HepG2 (cell line): ENCODE measurements around the gene MTUS2. TPM values are rescaled to one million over a fixed set of nuclear protein-coding genes. Genes with fewer than 3 reads are reported as not detected.

Experiments
- ATAC-seq: fragments of 200-7000 bp; cut with Tn5 transposase; 3 replicates; pipeline ENCODE4 v1.9.1; 2020; ENCODE audit warnings: mild to moderate bottlenecking, moderate library complexity
- BruUV-seq: library from RNA; stranded (reverse); fragments of 400-500 nt; replicated peaks from 2 replicates; lab custom pipeline; 2021; lab: Mats Ljungman, UMichigan
- CTCF ChIA-PET: fragments of 300-600 bp; formaldehyde crosslinking; extraction: SDS; loops from one replicate; lab custom pipeline; 2021; ENCODE audit warnings: low total read pairs, inconsistent platforms, low intra/inter-chr PET ratio; lab: Yijun Ruan, JAX
- POLR2A ChIA-PET: fragments of 350-600 bp; sonication (Branson Sonifier 250); formaldehyde crosslinking; loops from one replicate; lab custom pipeline; 2020; ENCODE audit warnings: antibody characterized with exemption, inconsistent platforms; lab: Yijun Ruan, JAX
- DNase-seq: peaks from one replicate; pipeline ENCODE4 v3.0.0-alpha.2; 2015; ENCODE audit warnings: low spot score
- FAIRE-seq: peaks from 3 replicates; lab custom pipeline; 2011; peaks lifted over from hg19 to GRCh38; lab: Jason Lieb, UNC
- H2AFZ ChIP-seq: one replicate; pipeline ENCODE4 v1.6.1; 2011; ENCODE audit warnings: low read length, inconsistent platforms
- H3K27ac ChIP-seq: fragments of 300-600 bp; 3 replicates; pipeline ENCODE4 v1.8.0; 2011; ENCODE audit warnings: mixed run types, mild to moderate bottlenecking, mixed read lengths, low read length, inconsistent platforms; ENCODE audit not compliant: insufficient read depth; ENCODE audit errors: extremely low read length
- H3K27me3 ChIP-seq, 2 experiments: fragments of 200-600 bp in 1 of 2; 2 replicates in 1 of 2; 3 replicates in 1 of 2; pipeline versions ENCODE4 v1.6.0 to v1.8.0; 2011; ENCODE audit warnings: low read length in 2 of 2, mild to moderate bottlenecking in 2 of 2, moderate library complexity in 2 of 2, inconsistent platforms in 1 of 2; ENCODE audit not compliant: insufficient read depth in 2 of 2, control insufficient read depth in 1 of 2
- H3K36me3 ChIP-seq, 2 experiments: fragments of 200-600 bp in 1 of 2; replicated peaks in 1 of 2; 2 replicates in 1 of 2; 3 replicates in 1 of 2; pipeline versions ENCODE4 v1.5.1 to v1.8.0; 2011; ENCODE audit warnings: low read length in 2 of 2, inconsistent platforms in 1 of 2; ENCODE audit not compliant: insufficient read depth in 2 of 2, control insufficient read depth in 1 of 2
- H3K4me1 ChIP-seq: 2 replicates; pipeline ENCODE4 v1.5.1; 2012; ENCODE audit warnings: low read length, inconsistent platforms; ENCODE audit not compliant: insufficient read depth
- H3K4me2 ChIP-seq: 2 replicates; pipeline ENCODE4 v1.6.0; 2011; ENCODE audit warnings: low read depth, low read length, inconsistent platforms
- H3K4me3 ChIP-seq, 3 experiments: fragments of 200-600 bp in 1 of 3; sonication (generic), shearing (Covaris generic) in 1 of 3; replicated peaks in 1 of 3; 2 replicates each; pipeline ENCODE4 v1.5.1; 2011 to 2016; ENCODE audit warnings: low read length in 3 of 3, inconsistent platforms in 2 of 3, low read depth in 2 of 3, mild to moderate bottlenecking in 2 of 3, control low read depth in 1 of 3, mixed read lengths in 1 of 3; ENCODE audit not compliant: insufficient read depth in 1 of 3
- H3K79me2 ChIP-seq: one replicate; pipeline ENCODE4 v1.6.1; 2011; ENCODE audit warnings: low read length, inconsistent platforms; ENCODE audit not compliant: insufficient read depth
- H3K9ac ChIP-seq: 2 replicates; pipeline ENCODE4 v1.6.0; 2011; ENCODE audit warnings: mild to moderate bottlenecking, low read depth, low read length, inconsistent platforms; ENCODE audit not compliant: insufficient read depth
- H3K9me3 ChIP-seq: 2 replicates; pipeline ENCODE4 v1.5.1; 2012; ENCODE audit warnings: mild to moderate bottlenecking, low read length
- H4K20me1 ChIP-seq: 2 replicates; pipeline ENCODE4 v1.6.0; 2011; ENCODE audit warnings: inconsistent platforms, mild to moderate bottlenecking, low read length, moderate library complexity; ENCODE audit not compliant: insufficient read depth
- BATF2 ChIP-seq: sonication (generic); formaldehyde crosslinking; IDR thresholded peaks from 2 replicates; pipeline ENCODE4 v1.8.0; 2022; ENCODE audit warnings: mild to moderate bottlenecking, missing genetic modification reagents, moderate library complexity
- BCL6 ChIP-seq: IDR thresholded peaks from 2 replicates; pipeline ENCODE4 v1.6.1; 2016; ENCODE audit warnings: missing genetic modification reagents, missing compliant biosample characterization
- EED ChIP-seq: sonication (generic); formaldehyde crosslinking; IDR thresholded peaks from 2 replicates; pipeline ENCODE4 v1.5.0; 2020; ENCODE audit warnings: mild to moderate bottlenecking, missing genetic modification reagents
- KAT8 ChIP-seq: IDR thresholded peaks from 2 replicates; pipeline ENCODE4 v1.6.1; 2016; ENCODE audit warnings: missing genetic modification reagents, missing compliant biosample characterization
- MAFF ChIP-seq: IDR thresholded peaks from 2 replicates; pipeline ENCODE4 v1.6.1; 2011; ENCODE audit warnings: low read depth, low read length, improper control_type of control experiment
- MAFK ChIP-seq, 2 experiments: IDR thresholded peaks in 1 of 2; conservative IDR thresholded peaks in 1 of 2; 2 replicates each; pipeline ENCODE4 v1.6.1; 2011; ENCODE audit warnings: improper control_type of control experiment in 2 of 2, low read length in 2 of 2
- NFIC ChIP-seq: IDR thresholded peaks from 2 replicates; pipeline ENCODE4 v1.6.1; 2012; ENCODE audit warnings: mild to moderate bottlenecking, low read length, inconsistent platforms
- PAX8 ChIP-seq: sonication (generic); formaldehyde crosslinking; IDR thresholded peaks from 2 replicates; pipeline ENCODE4 v1.8.0; 2022; ENCODE audit warnings: mild to moderate bottlenecking, missing genetic modification reagents, borderline replicate concordance
- PHB2 ChIP-seq: fragments of 450-650 bp; IDR thresholded peaks from 2 replicates; pipeline ENCODE4 v1.6.1; 2018; ENCODE audit not compliant: partially characterized antibody
- RCOR2 ChIP-seq: IDR thresholded peaks from 2 replicates; pipeline ENCODE4 v1.6.1; 2016; ENCODE audit warnings: missing biosample characterization, missing genetic modification reagents
- SATB2 ChIP-seq: sonication (generic); formaldehyde crosslinking; IDR thresholded peaks from 2 replicates; pipeline ENCODE4 v1.5.0; 2020; ENCODE audit warnings: missing genetic modification reagents
- STAG1 ChIP-seq: sonication (generic); formaldehyde crosslinking; IDR thresholded peaks from 2 replicates; pipeline ENCODE4 v1.4.0; 2020; ENCODE audit warnings: missing genetic modification reagents
- ZNF331 ChIP-seq: sonication (generic); formaldehyde crosslinking; IDR thresholded peaks from 2 replicates; pipeline ENCODE4 v1.4.0; 2020; ENCODE audit warnings: missing genetic modification reagents
- ZNF451 ChIP-seq: sonication (generic); formaldehyde crosslinking; IDR thresholded peaks from 2 replicates; pipeline ENCODE4 v1.5.0; 2020; ENCODE audit warnings: mild to moderate bottlenecking, missing genetic modification reagents
- ZNF614 ChIP-seq: IDR thresholded peaks from 2 replicates; pipeline ENCODE4 v1.6.1; 2018; ENCODE audit warnings: missing biosample characterization, missing genetic modification reagents, inconsistent platforms, borderline replicate concordance
- ZNF639 ChIP-seq: conservative IDR thresholded peaks from 2 replicates; pipeline ENCODE4 v1.6.1; 2018; ENCODE audit warnings: missing genetic modification reagents
- ZNF644 ChIP-seq: IDR thresholded peaks from 2 replicates; pipeline ENCODE4 v1.6.1; 2016; ENCODE audit warnings: low read depth
- WGBS: methylation state at CpG from one replicate; pipeline ENCODE4 v1.1.6; 2017; ENCODE audit warnings: low lambda C conversion rate; 5-methylcytosine and 5-hydroxymethylcytosine counted together
- in situ Hi-C: cut with HindIII; loops from 2 replicates; pipeline ENCODE4 v1.10.0; 2017; ENCODE audit warnings: low pct_unique_long_range_greater_than_20kb; ENCODE audit not compliant: extremely low pct_ligation_motif_present
- intact Hi-C: fragments of 100-400 bp; cut with micrococcal nuclease; formaldehyde crosslinking; loops from one replicate; pipeline ENCODE4 v1.10.0; 2022; ENCODE audit not compliant: unreplicated experiment
- polyA plus RNA-seq, 8 experiments: library from polyadenylated mRNA; depleted of rRNA in 3 of 8; stranded (reverse) in 7 of 8; unstranded in 1 of 8; fragments of >200 nt; fragmentation: Illumina TruSeq in 4 of 8; extraction: Trizol in 4 of 8; gene quantifications; 2 replicates each; pipeline versions ENCODE4 v1.2.1 to v1.2.3, GENCODE V29; 2011 to 2016; ENCODE audit warnings: low read depth in 4 of 8, missing spikeins in 1 of 8, mixed read lengths in 1 of 8; ENCODE audit not compliant: insufficient read depth in 1 of 8
- total RNA-seq, 5 experiments: library from RNA; depleted of rRNA; stranded (reverse); fragments of >200 nt; fragmentation: Illumina TruSeq; extraction: Trizol; gene quantifications; 2 replicates each; pipeline ENCODE4 v1.2.3, GENCODE V29; 2016; ENCODE audit warnings: low read depth in 1 of 5
- TF ChIP-seq, protein P1 (sequence below): sonication (generic); formaldehyde crosslinking; IDR thresholded peaks from 2 replicates; pipeline ENCODE4 v1.8.1; 2023; ENCODE audit warnings: mild to moderate bottlenecking, missing genetic modification reagents, borderline replicate concordance
- TF ChIP-seq, protein P2 (sequence below): sonication (generic); formaldehyde crosslinking; IDR thresholded peaks from 2 replicates; pipeline ENCODE4 v1.4.0; 2020; ENCODE audit warnings: low read depth, mild to moderate bottlenecking, missing genetic modification reagents

MTUS2 gene
- total and polyA plus RNA-seq, 2 of the 13 experiments (the other 11 are each of a cell fraction or from before 2014, with no cell fraction given) = not detected

DNA sequence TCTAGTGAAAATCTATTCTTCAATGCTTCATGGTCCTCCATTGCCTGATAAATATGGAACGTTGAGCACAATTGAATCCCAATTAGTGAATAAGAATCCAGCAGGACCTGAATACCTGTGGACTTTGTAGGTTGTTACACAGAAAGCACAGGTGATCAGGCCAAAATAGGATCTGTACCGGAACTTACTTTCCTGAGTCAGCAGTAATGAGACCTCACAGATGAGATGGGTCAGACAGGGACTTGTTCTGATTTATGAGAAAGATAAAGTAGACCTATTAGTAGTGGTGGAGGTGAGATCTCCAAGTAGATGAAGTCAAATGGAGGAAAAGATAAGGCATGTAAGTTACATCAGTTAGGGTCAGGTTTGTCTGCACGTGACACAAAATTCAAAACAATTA lies 351.1 kb downstream of the MTUS2 start:
- in situ Hi-C loops = no loop called here
- 4% methylated on average over 3 of the region's 3 CpGs for WGBS
- POLR2A ChIA-PET = no interaction called here
- Histone ChIP-seq H3K27me3 (no peaks in the 10 kb centered on the region), H3K4me2 (no peak overlapping the region), H2AFZ (no peak overlapping the region), H3K4me3 (no peak overlapping the region), H3K79me2 (no peaks in the 10 kb centered on the region), H4K20me1 (no peaks in the 10 kb centered on the region), H3K4me1 (no peaks in the 10 kb centered on the region), H3K36me3 (no peaks in the 10 kb centered on the region), H3K9me3 (peaks cover 81% of the 10 kb centered on the region), H3K27ac (no peak overlapping the region), H3K9ac (no peak overlapping the region)
- TF ChIP-seq ZNF614 (CRISPR knock-in tag) (no peak), EED (CRISPR knock-in tag) (no peak), MAFK (conservative IDR thresholded peaks at IDR 0.05 in 1 of 2, IDR thresholded peaks at IDR 0.05 in 1 of 2; ENCODE audit: low read length in 2 of 2) (peak; percentile 78 to 93), MAFF (peak; percentile 82)
- TF ChIP-seq, protein P1, sequence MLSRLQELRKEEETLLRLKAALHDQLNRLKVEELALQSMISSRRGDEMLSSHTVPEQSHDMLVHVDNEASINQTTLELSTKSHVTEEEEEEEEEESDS (CRISPR knock-in tag) = no peak
- FAIRE-seq (no peak), DNase-seq (no peak), ATAC-seq (no peak)
- intact Hi-C loops = no loop called here
- CTCF ChIA-PET = no interaction called here
- no TSS peak for BruUV-seq

DNA sequence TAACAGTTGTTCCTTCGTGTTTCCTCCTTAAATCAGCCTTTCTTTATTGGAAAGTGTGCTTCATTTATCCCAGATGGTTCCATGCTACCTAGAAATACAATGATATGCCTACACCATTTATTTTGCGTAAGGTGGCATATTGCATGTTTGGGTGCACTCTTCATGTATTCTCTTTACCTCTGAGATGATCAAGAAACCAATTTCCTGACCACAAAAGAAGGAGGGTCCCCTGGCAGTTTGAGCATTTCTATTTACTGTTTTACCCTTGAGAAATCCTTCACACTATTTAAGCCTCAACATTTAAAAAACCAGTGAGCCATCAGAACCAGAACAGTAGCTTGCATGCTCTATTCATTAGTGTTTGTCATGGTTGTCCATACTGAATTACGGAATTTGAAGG lies 354.0 kb downstream of the MTUS2 start:
- Histone ChIP-seq H2AFZ (no peak overlapping the region), H3K9ac (no peak overlapping the region), H3K4me2 (no peak overlapping the region), H3K9me3 (peaks cover 87% of the 10 kb centered on the region), H3K36me3 (no peaks in the 10 kb centered on the region), H3K79me2 (no peaks in the 10 kb centered on the region), H3K27me3 (no peaks in the 10 kb centered on the region), H3K4me1 (no peaks in the 10 kb centered on the region), H3K27ac (no peak overlapping the region), H3K4me3 (no peak overlapping the region), H4K20me1 (no peaks in the 10 kb centered on the region)
- ChIA-PET CTCF (no interaction called here), POLR2A (no interaction called here)
- no TSS peak for BruUV-seq
- ATAC-seq (no peak), FAIRE-seq (no peak), DNase-seq (no peak)
- in situ Hi-C loops = no loop called here
- WGBS = 0% methylated on average over 3 of the region's 3 CpGs
- intact Hi-C loops = no loop called here
- no peak for TF ChIP-seq PAX8 (CRISPR knock-in tag)
- no peak for TF ChIP-seq ZNF639
- TF ChIP-seq SATB2 (CRISPR knock-in tag) = no peak
- TF ChIP-seq, protein P2, sequence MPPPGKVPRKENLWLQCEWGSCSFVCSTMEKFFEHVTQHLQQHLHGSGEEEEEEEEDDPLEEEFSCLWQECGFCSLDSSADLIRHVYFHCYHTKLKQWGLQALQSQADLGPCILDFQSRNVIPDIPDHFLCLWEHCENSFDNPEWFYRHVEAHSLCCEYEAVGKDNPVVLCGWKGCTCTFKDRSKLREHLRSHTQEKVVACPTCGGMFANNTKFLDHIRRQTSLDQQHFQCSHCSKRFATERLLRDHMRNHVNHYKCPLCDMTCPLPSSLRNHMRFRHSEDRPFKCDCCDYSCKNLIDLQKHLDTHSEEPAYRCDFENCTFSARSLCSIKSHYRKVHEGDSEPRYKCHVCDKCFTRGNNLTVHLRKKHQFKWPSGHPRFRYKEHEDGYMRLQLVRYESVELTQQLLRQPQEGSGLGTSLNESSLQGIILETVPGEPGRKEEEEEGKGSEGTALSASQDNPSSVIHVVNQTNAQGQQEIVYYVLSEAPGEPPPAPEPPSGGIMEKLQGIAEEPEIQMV (CRISPR knock-in tag) = no peak
- TF ChIP-seq ZNF451 (CRISPR knock-in tag) = no peak
- TF ChIP-seq PHB2 = no peak
- TF ChIP-seq STAG1 (CRISPR knock-in tag) = no peak
- TF ChIP-seq BCL6 = no peak
- TF ChIP-seq BATF2 (CRISPR knock-in tag) = no peak
- TF ChIP-seq NFIC = no peak
- no peak for TF ChIP-seq KAT8
- TF ChIP-seq RCOR2 = no peak
- no peak for TF ChIP-seq ZNF331 (CRISPR knock-in tag)
- no peak for TF ChIP-seq ZNF644 (CRISPR knock-in tag)
